Kidney epithelial cell (primary cell): Measurements from ENCODE around the gene GPR101. TPM values are rescaled to one million over a fixed set of nuclear protein-coding genes. Genes with fewer than 3 reads are reported as not detected.

Experiments
- DNase-seq: peaks from one replicate; pipeline ENCODE4 v3.0.0-alpha.2; 2010; ENCODE audit warnings: low read depth
- H3K27me3 ChIP-seq: 2 replicates; pipeline ENCODE4 v1.6.0; 2011; ENCODE audit warnings: low read length; ENCODE audit not compliant: control insufficient read depth, insufficient read depth
- H3K36me3 ChIP-seq: 2 replicates; pipeline ENCODE4 v1.5.1; 2011; ENCODE audit warnings: low read length; ENCODE audit not compliant: control insufficient read depth, insufficient read depth
- H3K4me3 ChIP-seq: 2 replicates; pipeline ENCODE4 v1.5.1; 2011; ENCODE audit warnings: low read depth, mild to moderate bottlenecking, control low read depth, low read length
- CTCF ChIP-seq: IDR thresholded peaks from 2 replicates; pipeline ENCODE4 v1.5.1; 2011; ENCODE audit warnings: mild to moderate bottlenecking, moderate library complexity, low read length, control low read depth, inconsistent platforms; ENCODE audit not compliant: insufficient read depth, poor library complexity, severe bottlenecking
- total RNA-seq: library from RNA; depleted of rRNA; stranded (reverse); fragments of >200 nt; gene quantifications from 2 replicates; pipeline ENCODE4 v1.2.3, GENCODE V29; 2015

The GPR101 gene
- total RNA-seq, 1 donor from 2014 or later: not detected

- DNase-seq: no peak
- no peaks in the 10 kb centered on the region for H3K36me3 ChIP-seq
- no peak overlapping the region for H3K4me3 ChIP-seq
- no peak for TF ChIP-seq CTCF
- no peaks in the 10 kb centered on the region for H3K27me3 ChIP-seq
These were observed 34.8 kb downstream of the GPR101 start for GRCh38 chrX:136999024-136999423.

Other genes starting within 250 kb of the GPR101 start
- 262 and 338 TPM in 2 replicates for gene RBMX, start 153.3 kb downstream of the GPR101 start, total RNA-seq